CD4-positive, alpha-beta T cell (primary cell): ENCODE results near the gene RASSF8. TPM values are rescaled to one million over a fixed set of nuclear protein-coding genes. Genes with fewer than 3 reads are reported as not detected.

Source experiments
- ATAC-seq: fragments of 200-7000 bp; cut with Tn5 transposase; one replicate; pipeline ENCODE4 v1.10.0; 2022; ENCODE audit warnings: mild to moderate bottlenecking; ENCODE audit not compliant: poor library complexity
- CTCF ChIA-PET: fragments of 350-600 bp; sonication (Branson Sonifier 250); formaldehyde crosslinking; loops from one replicate; lab custom pipeline; 2021; ENCODE audit warnings: antibody characterized with exemption, inconsistent platforms; lab: Charles Lee
- POLR2A ChIA-PET: fragments of 350-600 bp; sonication (Branson Sonifier 250); formaldehyde crosslinking; loops from one replicate; lab custom pipeline; 2021; ENCODE audit warnings: antibody characterized with exemption, inconsistent platforms; lab: Charles Lee
- DNase-seq, 14 experiments: peaks; one replicate each; pipeline ENCODE4 v3.0.0-alpha.2; 2013 to 2020; ENCODE audit warnings: mixed read lengths in 2 of 14
- H3K27ac ChIP-seq, 2 donors: one replicate each; pipeline versions ENCODE4 v1.5.1 to v1.7.0; 2013; ENCODE audit warnings: low read length in 2 of 2, low read depth in 1 of 2, mild to moderate bottlenecking in 1 of 2
- H3K27me3 ChIP-seq, 2 experiments: 1 replicate in 1 of 2; 2 replicates in 1 of 2; pipeline versions ENCODE4 v1.6.1 to v1.7.0; 2013; ENCODE audit warnings: low read length in 2 of 2, control low read depth in 1 of 2, mild to moderate bottlenecking in 1 of 2, moderate library complexity in 1 of 2; ENCODE audit not compliant: insufficient read depth in 2 of 2, control insufficient read depth in 1 of 2
- H3K36me3 ChIP-seq: one replicate; pipeline ENCODE4 v1.6.1; 2013; ENCODE audit warnings: low read length, control low read depth; ENCODE audit not compliant: insufficient read depth
- H3K4me1 ChIP-seq: one replicate; pipeline ENCODE4 v1.6.1; 2013; ENCODE audit warnings: low read length, control low read depth; ENCODE audit not compliant: insufficient read depth
- H3K4me3 ChIP-seq: one replicate; pipeline ENCODE4 v1.5.1; 2013; ENCODE audit warnings: mild to moderate bottlenecking, low read length, moderate library complexity
- H3K9me3 ChIP-seq, 2 experiments: 1 replicate in 1 of 2; 2 replicates in 1 of 2; pipeline versions ENCODE4 v1.6.1 to v1.7.0; 2013; ENCODE audit warnings: low read length in 2 of 2, mild to moderate bottlenecking in 2 of 2, control low read depth in 1 of 2, moderate library complexity in 1 of 2; ENCODE audit not compliant: control insufficient read depth in 1 of 2, insufficient read depth in 1 of 2
- H3K27ac Mint-ChIP-seq: one replicate; pipeline ENCODE4 v1.8.0; 2020; ENCODE audit warnings: mixed read lengths
- H3K27me3 Mint-ChIP-seq: one replicate; pipeline ENCODE4 v1.8.0; 2021; ENCODE audit warnings: mixed read lengths
- H3K36me3 Mint-ChIP-seq: one replicate; pipeline ENCODE4 v1.8.0; 2021; ENCODE audit warnings: low read depth, mixed read lengths
- H3K4me1 Mint-ChIP-seq: one replicate; pipeline ENCODE4 v1.8.0; 2021; ENCODE audit warnings: low read depth, mixed read lengths
- H3K4me3 Mint-ChIP-seq: one replicate; pipeline ENCODE4 v1.8.0; 2020; ENCODE audit warnings: mild to moderate bottlenecking, mixed read lengths
- H3K9me3 Mint-ChIP-seq: one replicate; pipeline ENCODE4 v1.8.0; 2020; ENCODE audit warnings: mixed read lengths
- CTCF ChIP-seq: fragments of 200-600 bp; IDR thresholded peaks from one replicate; pipeline ENCODE4 v1.8.0; 2022; ENCODE audit warnings: antibody characterized with exemption, mild to moderate bottlenecking
- intact Hi-C, 2 experiments: fragments of 100-400 bp; cut with DNase I in 1 of 2; cut with micrococcal nuclease in 1 of 2; formaldehyde crosslinking; loops; one replicate each; pipeline versions ENCODE4 v1.15.1 to v1.9.0; 2023 to 2025; cut with DNase I, micrococcal nuclease
- total RNA-seq, 174 experiments: library from RNA in 2 of 174; stranded (reverse) in 2 of 174; gene quantifications; one replicate each; pipeline ENCODE4 v1.2.3 and lab custom pipeline; 2021 to 2026

RASSF8 gene
- total RNA-seq, 2 experiments from 2014 or later: 0.71 to 1.4 TPM

GRCh38 chr12:26037615-26038220 lies 79.2 kb downstream of the RASSF8 start:
- ChIA-PET CTCF (no interaction called here), POLR2A (no interaction called here)
- Histone ChIP-seq H3K36me3 (no peaks in the 10 kb centered on the region), H3K9me3 (no peaks in the 10 kb centered on the region), H3K27me3 (no peaks in the 10 kb centered on the region), H3K4me3 (no peak overlapping the region), H3K27ac (no peak overlapping the region), H3K4me1 (no peaks in the 10 kb centered on the region)
- DNase-seq (no peak), ATAC-seq (no peak)
- H3K9me3 Mint-ChIP-seq: no peaks in the 10 kb centered on the region
- intact Hi-C loops: no loop called here
- no peaks in the 10 kb centered on the region for H3K36me3 Mint-ChIP-seq
- H3K4me1 Mint-ChIP-seq: no peaks in the 10 kb centered on the region
- no peak overlapping the region for H3K4me3 Mint-ChIP-seq
- no peaks in the 10 kb centered on the region for H3K27me3 Mint-ChIP-seq
- no peak overlapping the region for H3K27ac Mint-ChIP-seq
- no peak for TF ChIP-seq CTCF

GRCh38 chr12:26042645-26043044 lies 84.2 kb downstream of the RASSF8 start:
- no peaks in the 10 kb centered on the region for H3K9me3 Mint-ChIP-seq
- DNase-seq: no peak
- no peak overlapping the region for H3K27ac Mint-ChIP-seq
- Histone ChIP-seq H3K9me3 (no peaks in the 10 kb centered on the region), H3K4me3 (no peak overlapping the region), H3K4me1 (no peaks in the 10 kb centered on the region), H3K27me3 (no peaks in the 10 kb centered on the region), H3K36me3 (no peaks in the 10 kb centered on the region), H3K27ac (no peak overlapping the region)
- intact Hi-C loops: no loop called here
- TF ChIP-seq CTCF: no peak
- no peaks in the 10 kb centered on the region for H3K27me3 Mint-ChIP-seq
- ChIA-PET POLR2A (no interaction called here), CTCF (no interaction called here)
- H3K4me3 Mint-ChIP-seq: no peak overlapping the region
- ATAC-seq: no peak
- no peaks in the 10 kb centered on the region for H3K36me3 Mint-ChIP-seq
- H3K4me1 Mint-ChIP-seq: no peaks in the 10 kb centered on the region

GRCh38 chr12:26043135-26044006 lies 84.9 kb downstream of the RASSF8 start:
- Histone ChIP-seq H3K9me3 (no peaks in the 10 kb centered on the region), H3K4me1 (no peaks in the 10 kb centered on the region), H3K27ac (no peak overlapping the region), H3K4me3 (no peak overlapping the region), H3K36me3 (no peaks in the 10 kb centered on the region), H3K27me3 (no peaks in the 10 kb centered on the region)
- Mint-ChIP-seq H3K27me3 (no peaks in the 10 kb centered on the region), H3K4me1 (no peaks in the 10 kb centered on the region), H3K9me3 (no peaks in the 10 kb centered on the region), H3K36me3 (no peaks in the 10 kb centered on the region), H3K4me3 (no peak overlapping the region), H3K27ac (no peak overlapping the region)
- ChIA-PET CTCF (no interaction called here), POLR2A (no interaction called here)
- intact Hi-C loops: no loop called here
- TF ChIP-seq CTCF: no peak
- DNase-seq (no peak), ATAC-seq (no peak)
